ENCODE data around the gene ROGDI.

GRCh38 chr16:4753227-4753626 lies 49.2 kb downstream of the ROGDI start:
- TF ChIP-seq, protein P1, sequence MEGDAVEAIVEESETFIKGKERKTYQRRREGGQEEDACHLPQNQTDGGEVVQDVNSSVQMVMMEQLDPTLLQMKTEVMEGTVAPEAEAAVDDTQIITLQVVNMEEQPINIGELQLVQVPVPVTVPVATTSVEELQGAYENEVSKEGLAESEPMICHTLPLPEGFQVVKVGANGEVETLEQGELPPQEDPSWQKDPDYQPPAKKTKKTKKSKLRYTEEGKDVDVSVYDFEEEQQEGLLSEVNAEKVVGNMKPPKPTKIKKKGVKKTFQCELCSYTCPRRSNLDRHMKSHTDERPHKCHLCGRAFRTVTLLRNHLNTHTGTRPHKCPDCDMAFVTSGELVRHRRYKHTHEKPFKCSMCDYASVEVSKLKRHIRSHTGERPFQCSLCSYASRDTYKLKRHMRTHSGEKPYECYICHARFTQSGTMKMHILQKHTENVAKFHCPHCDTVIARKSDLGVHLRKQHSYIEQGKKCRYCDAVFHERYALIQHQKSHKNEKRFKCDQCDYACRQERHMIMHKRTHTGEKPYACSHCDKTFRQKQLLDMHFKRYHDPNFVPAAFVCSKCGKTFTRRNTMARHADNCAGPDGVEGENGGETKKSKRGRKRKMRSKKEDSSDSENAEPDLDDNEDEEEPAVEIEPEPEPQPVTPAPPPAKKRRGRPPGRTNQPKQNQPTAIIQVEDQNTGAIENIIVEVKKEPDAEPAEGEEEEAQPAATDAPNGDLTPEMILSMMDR (IDR thresholded peaks at IDR 0.05; ENCODE audit: low read length) = no peak
- no peak for TF ChIP-seq EZH2 (IDR thresholded peaks at IDR 0.05; ENCODE audit: borderline replicate concordance, low read length)
